ENCODE measurements around the gene RAPGEF3. TPM values are rescaled to one million over a fixed set of nuclear protein-coding genes. Genes with fewer than 3 reads are reported as not detected.

The RAPGEF3 gene
- total RNA-seq, 2 experiments from 2014 or later = 0.15 TPM; not detected in 1

DNA sequence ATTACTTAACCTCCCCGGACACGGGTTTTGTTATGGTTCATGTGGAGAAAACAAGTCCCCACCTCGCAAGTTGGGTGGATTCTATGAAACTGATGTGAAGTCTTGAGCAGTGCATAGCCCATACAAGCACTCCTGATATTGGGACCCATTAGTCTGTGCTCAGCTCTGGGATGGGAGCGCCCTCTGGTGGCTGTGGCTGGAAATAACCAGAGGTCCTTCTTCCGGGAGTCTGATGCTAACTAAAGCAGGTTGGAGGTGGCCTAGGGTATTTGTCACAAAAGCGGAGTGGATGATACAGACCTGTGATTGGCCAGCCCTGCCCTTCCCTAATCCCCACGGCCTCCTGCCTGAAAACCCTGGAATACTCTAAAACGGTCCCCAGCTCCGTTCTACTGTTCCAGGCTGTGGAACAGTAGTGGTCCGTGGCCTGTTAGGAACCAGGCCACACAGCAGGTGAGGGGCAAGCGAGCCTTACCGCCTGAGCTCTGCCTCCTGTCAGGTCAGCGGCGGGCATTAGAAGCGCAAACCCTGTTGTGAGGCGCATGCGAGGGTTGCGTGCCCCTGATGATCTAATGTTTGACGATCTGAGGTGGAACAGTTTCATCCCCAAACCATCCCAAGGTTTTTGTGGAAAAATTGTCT, 20.7 kb upstream of the RAPGEF3 start:
- ChIA-PET POLR2A (no interaction called here), CTCF (interaction anchor here (0.8 to 7.9 kb wide), 26 partner anchors 9 to 128 kb away, joined by 3 to 72 read pairs (median 3); no protein-coding TSS in a partner anchor)
- DNase-seq = peak; percentile 94
- H3K4me3 Mint-ChIP-seq = no peak overlapping the region
- peaks cover 38% of the 10 kb centered on the region for H3K4me1 Mint-ChIP-seq
- H3K9me3 Mint-ChIP-seq = no peaks in the 10 kb centered on the region
- peak overlapping the region; percentile 57 for H3K27ac Mint-ChIP-seq
- no peaks in the 10 kb centered on the region for H3K27me3 Mint-ChIP-seq
- peaks cover 6% of the 10 kb centered on the region for H3K36me3 Mint-ChIP-seq (ENCODE audit: low read depth)

GRCh38 chr12:47778881-47779280, 20.2 kb upstream of the RAPGEF3 start:
- no peaks in the 10 kb centered on the region for H3K9me3 Mint-ChIP-seq
- ChIA-PET CTCF (interaction anchor here (1.0 to 7.9 kb wide), 20 partner anchors 10 to 127 kb away, joined by 3 to 72 read pairs (median 4); no protein-coding TSS in a partner anchor), POLR2A (no interaction called here)
- no peak overlapping the region for H3K4me3 Mint-ChIP-seq
- H3K4me1 Mint-ChIP-seq = peaks cover 44% of the 10 kb centered on the region
- no peak overlapping the region for H3K27ac Mint-ChIP-seq
- H3K27me3 Mint-ChIP-seq = no peaks in the 10 kb centered on the region
- DNase-seq = no peak
- peaks cover 5% of the 10 kb centered on the region for H3K36me3 Mint-ChIP-seq (ENCODE audit: low read depth)

DNA sequence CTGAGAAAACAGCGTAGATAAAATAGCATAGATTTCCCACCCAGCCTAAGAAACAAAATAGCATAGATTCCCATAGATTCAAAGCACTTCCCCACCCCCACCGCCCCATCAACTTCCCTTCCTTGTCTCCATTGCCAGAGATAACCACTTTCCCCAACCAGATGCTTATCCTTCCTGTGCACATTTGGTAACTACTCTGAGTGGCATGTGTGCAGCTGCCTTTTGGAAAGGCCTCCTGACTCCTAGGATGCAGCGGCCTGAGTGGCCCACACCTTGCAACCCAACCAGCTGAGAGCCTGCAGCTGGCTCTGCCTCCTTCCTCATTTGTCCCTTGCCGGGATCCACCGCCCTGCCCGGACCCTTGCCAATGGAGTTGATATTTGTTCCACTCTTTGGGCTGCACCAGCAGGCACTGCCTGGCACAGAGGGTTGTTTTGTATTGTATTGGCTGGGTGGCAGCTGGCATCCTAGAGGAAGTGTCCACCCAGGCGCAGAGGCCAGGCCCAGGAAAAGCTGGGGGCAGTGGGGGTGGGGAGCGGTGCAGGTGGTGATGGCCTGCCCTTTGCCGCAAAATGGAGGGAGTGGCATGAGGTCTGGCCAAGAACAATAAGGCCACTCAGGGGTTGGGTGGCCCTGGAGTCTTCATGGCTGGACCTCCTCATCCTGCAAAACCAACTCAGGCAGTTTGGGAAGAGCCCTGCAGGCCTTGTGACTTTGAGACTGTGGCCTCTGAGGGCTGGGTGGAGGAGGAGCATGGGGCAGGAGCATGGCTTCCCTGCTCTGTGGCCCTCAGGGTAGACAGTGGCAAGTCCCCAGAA, 19.3 kb upstream of the RAPGEF3 start:
- ChIA-PET POLR2A (no interaction called here), CTCF (interaction anchor here (0.6 to 7.9 kb wide), 21 partner anchors 9 to 361 kb away, joined by 3 to 72 read pairs (median 4); no protein-coding TSS in a partner anchor)
- Mint-ChIP-seq H3K27ac (no peak overlapping the region), H3K36me3 (ENCODE audit: low read depth) (peaks cover 5% of the 10 kb centered on the region), H3K4me1 (peaks cover 47% of the 10 kb centered on the region), H3K4me3 (no peak overlapping the region), H3K9me3 (no peaks in the 10 kb centered on the region), H3K27me3 (no peaks in the 10 kb centered on the region)
- DNase-seq = no peak

- H3K36me3 Mint-ChIP-seq (ENCODE audit: low read depth) = no peaks in the 10 kb centered on the region
- POLR2A ChIA-PET = no interaction called here
- H3K4me1 Mint-ChIP-seq = peaks cover 49% of the 10 kb centered on the region
- no peak overlapping the region for H3K4me3 Mint-ChIP-seq
- CTCF ChIA-PET = interaction anchor here (0.7 to 7.9 kb wide), 14 partner anchors 9 to 360 kb away, joined by 3 to 72 read pairs (median 5); no protein-coding TSS in a partner anchor
- peaks cover 5% of the 10 kb centered on the region for H3K27me3 Mint-ChIP-seq
- no peaks in the 10 kb centered on the region for H3K9me3 Mint-ChIP-seq
- no peak for DNase-seq
- H3K27ac Mint-ChIP-seq = no peak overlapping the region
These were observed 18.5 kb upstream of the RAPGEF3 start for GRCh38 chr12:47777151-47777550.

DNA sequence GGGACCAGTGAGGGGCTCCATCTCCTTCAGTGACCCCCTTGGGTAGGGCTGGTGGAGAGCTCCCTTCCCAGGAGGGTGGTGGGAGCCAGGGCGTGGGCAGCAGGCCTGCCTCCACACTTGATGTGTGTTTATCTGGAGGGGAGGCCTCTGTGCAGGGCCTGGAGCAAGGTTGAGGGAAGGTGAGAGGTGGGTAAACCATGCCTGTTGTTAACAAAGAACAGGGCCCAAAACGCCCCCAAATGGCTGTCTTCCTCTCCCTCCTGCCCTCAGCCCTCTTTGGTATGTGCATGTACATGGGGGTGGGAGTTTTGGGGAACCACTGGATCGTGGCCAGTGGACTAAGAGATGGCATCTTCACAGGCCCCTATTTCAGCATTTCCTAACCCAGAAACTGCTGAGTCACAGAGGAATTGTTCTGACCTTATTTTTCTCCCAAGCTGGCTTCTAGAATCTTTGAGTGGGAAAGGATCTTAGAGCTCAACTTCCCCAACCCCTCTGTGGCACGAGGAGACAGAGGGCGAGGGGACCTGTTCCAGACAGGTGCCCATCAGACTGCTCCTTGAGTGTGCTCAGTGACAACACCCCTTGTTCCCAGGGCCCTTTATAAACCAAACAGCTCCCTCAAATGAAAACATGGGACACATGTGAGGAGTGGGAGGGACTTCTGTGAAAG, 17.9 kb upstream of the RAPGEF3 start:
- no peak for DNase-seq
- Mint-ChIP-seq H3K27ac (no peak overlapping the region), H3K36me3 (ENCODE audit: low read depth) (no peaks in the 10 kb centered on the region), H3K4me3 (no peak overlapping the region), H3K27me3 (peaks cover 8% of the 10 kb centered on the region), H3K9me3 (no peaks in the 10 kb centered on the region), H3K4me1 (peaks cover 49% of the 10 kb centered on the region)
- ChIA-PET POLR2A (no interaction called here), CTCF (interaction anchor here (1.0 to 7.9 kb wide), 15 partner anchors 8 to 63 kb away, joined by 3 to 72 read pairs (median 6); no protein-coding TSS in a partner anchor)

GRCh38 chr12:47775100-47775911, 16.6 kb upstream of the RAPGEF3 start:
- ChIA-PET CTCF (interaction anchor here (1.0 to 7.9 kb wide), 12 partner anchors 7 to 63 kb away, joined by 3 to 72 read pairs (median 6); partner anchors contain the start of gene RAPGEF3), POLR2A (no interaction called here)
- no peak overlapping the region for H3K27ac Mint-ChIP-seq

DNA sequence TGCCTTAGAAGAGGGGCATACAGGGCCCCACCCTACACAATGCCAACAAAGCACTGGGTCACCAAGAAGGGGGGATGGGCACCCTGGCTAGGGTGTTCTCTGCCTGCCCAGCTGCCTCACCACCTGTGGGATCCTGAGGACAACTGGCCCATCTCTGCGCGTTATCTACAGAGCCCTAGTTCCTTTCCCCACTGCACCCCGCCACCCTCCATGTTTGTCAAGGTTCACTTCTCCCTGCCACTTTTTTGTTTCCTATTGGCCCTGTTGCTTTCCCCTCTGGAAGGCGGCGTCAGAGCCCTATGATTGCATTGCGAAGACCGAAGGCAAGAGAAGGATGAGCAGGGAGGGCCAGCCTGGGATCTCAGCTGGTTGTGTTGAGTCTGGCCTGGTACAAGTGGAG, 16.0 kb upstream of the RAPGEF3 start:
- Mint-ChIP-seq H3K4me1 (peaks cover 49% of the 10 kb centered on the region), H3K36me3 (ENCODE audit: low read depth) (no peaks in the 10 kb centered on the region), H3K4me3 (peak overlapping the region; percentile 88), H3K27ac (no peak overlapping the region), H3K9me3 (no peaks in the 10 kb centered on the region), H3K27me3 (peaks cover 9% of the 10 kb centered on the region)
- ChIA-PET POLR2A (no interaction called here), CTCF (interaction anchor here (1.0 to 2.7 kb wide), 5 partner anchors 17 to 63 kb away, joined by 3 to 8 read pairs (median 6); partner anchors contain the start of gene RAPGEF3)
- DNase-seq = no peak

More at GRCh38 chr12:47775100-47775911, 16.6 kb upstream of the RAPGEF3 start:
- peaks cover 49% of the 10 kb centered on the region for H3K4me1 Mint-ChIP-seq
- no peaks in the 10 kb centered on the region for H3K9me3 Mint-ChIP-seq
- H3K4me3 Mint-ChIP-seq = no peak overlapping the region
- no peaks in the 10 kb centered on the region for H3K36me3 Mint-ChIP-seq (ENCODE audit: low read depth)
- H3K27me3 Mint-ChIP-seq = peaks cover 9% of the 10 kb centered on the region
- DNase-seq = no peak

DNA sequence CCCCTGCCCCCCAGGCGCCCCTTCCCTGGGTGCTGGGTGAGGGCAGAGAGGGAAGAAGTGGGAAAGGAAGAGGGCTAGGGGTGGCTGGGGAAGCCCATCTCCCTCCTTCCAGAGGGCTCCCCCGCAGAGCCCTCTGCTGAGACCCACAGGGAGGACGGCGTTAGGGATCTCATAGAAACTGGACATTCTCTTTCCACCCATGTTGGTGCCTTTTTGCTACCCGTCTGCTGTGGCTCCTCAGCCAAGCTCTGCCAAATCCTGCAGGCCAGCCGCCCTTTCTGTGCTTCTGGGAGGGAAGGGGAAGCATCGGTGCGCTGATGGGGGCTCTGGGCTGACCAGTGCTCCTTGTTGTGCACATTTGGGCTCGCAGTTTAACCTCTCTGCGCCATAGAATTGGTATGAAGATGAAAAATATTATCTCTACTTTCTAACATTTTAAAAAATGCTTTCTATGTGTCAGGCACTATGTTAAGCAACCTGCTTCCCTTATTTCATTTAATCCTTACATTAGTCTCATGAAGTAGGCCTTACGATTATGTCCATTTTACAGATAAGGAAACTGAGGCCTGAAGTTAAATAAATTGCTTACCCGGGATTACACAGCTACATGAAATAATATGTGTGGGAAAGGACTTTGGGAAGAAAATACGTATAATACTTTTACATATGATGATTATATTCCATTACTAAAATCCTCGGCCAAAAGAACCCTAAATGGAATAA, 15.3 kb upstream of the RAPGEF3 start:
- H3K4me3 Mint-ChIP-seq = peak overlapping the region; percentile 88
- no peaks in the 10 kb centered on the region for H3K36me3 Mint-ChIP-seq (ENCODE audit: low read depth)
- H3K27ac Mint-ChIP-seq = peak overlapping the region; percentile 80
- ChIA-PET POLR2A (no interaction called here), CTCF (interaction anchor here (1.0 to 2.8 kb wide), 5 partner anchors 8 to 64 kb away, joined by 3 to 15 read pairs (median 7); partner anchors contain the start of gene RAPGEF3)
- H3K4me1 Mint-ChIP-seq = peaks cover 43% of the 10 kb centered on the region
- DNase-seq = no peak
- H3K27me3 Mint-ChIP-seq = peaks cover 9% of the 10 kb centered on the region
- no peaks in the 10 kb centered on the region for H3K9me3 Mint-ChIP-seq

DNA sequence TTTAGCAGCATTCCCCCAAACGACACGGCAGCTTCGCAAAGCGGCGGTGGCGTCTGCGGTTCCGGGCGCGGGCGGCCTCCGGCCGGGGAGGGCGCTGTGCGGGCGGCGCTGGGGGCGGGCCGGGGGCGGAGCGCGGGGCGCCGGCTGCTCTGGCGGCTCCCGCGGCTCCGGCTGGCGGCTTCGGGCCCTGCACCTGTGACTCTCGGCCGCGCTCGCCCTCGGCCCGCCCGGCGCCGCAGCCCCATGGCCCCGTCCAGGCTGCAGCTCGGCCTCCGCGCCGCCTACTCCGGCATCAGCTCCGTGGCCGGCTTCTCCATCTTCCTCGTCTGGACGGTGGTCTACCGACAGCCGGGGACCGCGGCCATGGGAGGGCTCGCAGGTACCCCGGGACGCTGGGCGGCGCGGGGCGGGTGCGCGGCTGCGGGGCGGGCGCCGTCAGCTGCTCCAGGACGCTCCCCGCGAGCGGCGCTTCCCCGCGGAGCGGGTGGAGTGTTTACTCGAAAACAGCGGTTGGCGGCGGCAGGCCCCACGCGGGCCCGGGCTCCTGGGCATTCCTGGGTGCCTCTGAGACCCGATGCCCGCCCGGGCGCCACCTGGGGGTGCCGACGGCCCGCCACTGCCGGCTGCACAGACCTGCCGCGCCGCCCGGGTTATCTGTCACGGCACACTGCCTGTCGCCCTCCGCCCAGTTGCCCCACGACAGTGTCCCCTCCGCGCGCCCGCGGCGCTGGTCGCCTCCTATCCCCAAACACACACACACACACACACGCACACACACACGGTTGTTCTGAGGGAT, 14.6 kb upstream of the RAPGEF3 start, which contains the start of gene SLC48A1:
Gene SLC48A1, plus strand, starts transcription at position 177 of the 796 bp plus-strand sequence. Its CDS starts 67 bp downstream, at position 244.
- Mint-ChIP-seq H3K9me3 (no peaks in the 10 kb centered on the region), H3K27ac (peak within 1 kb of the TSS; percentile 80), H3K27me3 (peaks cover 9% of the 10 kb centered on the region), H3K36me3 (ENCODE audit: low read depth) (no peaks in the 10 kb centered on the region), H3K4me1 (peaks cover 40% of the 10 kb centered on the region), H3K4me3 (peak within 1 kb of the TSS; percentile 88)
- POLR2A ChIA-PET = no interaction called here
- CTCF ChIA-PET = interaction anchor here (0.7 to 2.8 kb wide), 6 partner anchors 9 to 176 kb away, joined by 3 to 15 read pairs (median 5); no protein-coding TSS in a partner anchor
- DNase-seq = peak; percentile 67

- no peaks in the 10 kb centered on the region for H3K9me3 Mint-ChIP-seq
- ChIA-PET POLR2A (no interaction called here), CTCF (interaction anchor here (1.3 to 2.8 kb wide), 4 partner anchors 9 to 66 kb away, joined by 3 to 15 read pairs (median 4); no protein-coding TSS in a partner anchor)
- DNase-seq = no peak
- H3K36me3 Mint-ChIP-seq (ENCODE audit: low read depth) = no peaks in the 10 kb centered on the region
- H3K4me1 Mint-ChIP-seq = peaks cover 36% of the 10 kb centered on the region
- peak overlapping the region; percentile 78 for H3K4me3 Mint-ChIP-seq
- H3K27me3 Mint-ChIP-seq = peaks cover 9% of the 10 kb centered on the region
- H3K27ac Mint-ChIP-seq = peak overlapping the region; percentile 68
These were observed 14.0 kb upstream of the RAPGEF3 start for GRCh38 chr12:47772738-47773061.

Measured in activated CD4-positive, alpha-beta T cell treated with anti-CD3 and anti-CD28 coated beads, Interleukin-2, amount 10 ng/mL, durations not matched to agents 7 days and 5 days (primary cell).